Fibroblast of pulmonary artery (primary cell): Measurements from ENCODE around the gene FGF4.

Source experiments
- DNase-seq: peaks from one replicate; pipeline ENCODE4 v3.0.0-alpha.2; 2010; ENCODE audit warnings: low read depth
- H3K4me3 ChIP-seq: replicated peaks from 2 replicates; pipeline ENCODE4 v1.5.1; 2011; ENCODE audit warnings: low read depth, mild to moderate bottlenecking, control low read depth, low read length, moderate library complexity
- TF ChIP-seq, protein P1 (sequence below): IDR thresholded peaks from 2 replicates; pipeline ENCODE4 v1.5.1; 2011; ENCODE audit warnings: mild to moderate bottlenecking, control low read depth, low read length, inconsistent platforms; ENCODE audit errors: missing control alignments

FGF4 gene

DNA sequence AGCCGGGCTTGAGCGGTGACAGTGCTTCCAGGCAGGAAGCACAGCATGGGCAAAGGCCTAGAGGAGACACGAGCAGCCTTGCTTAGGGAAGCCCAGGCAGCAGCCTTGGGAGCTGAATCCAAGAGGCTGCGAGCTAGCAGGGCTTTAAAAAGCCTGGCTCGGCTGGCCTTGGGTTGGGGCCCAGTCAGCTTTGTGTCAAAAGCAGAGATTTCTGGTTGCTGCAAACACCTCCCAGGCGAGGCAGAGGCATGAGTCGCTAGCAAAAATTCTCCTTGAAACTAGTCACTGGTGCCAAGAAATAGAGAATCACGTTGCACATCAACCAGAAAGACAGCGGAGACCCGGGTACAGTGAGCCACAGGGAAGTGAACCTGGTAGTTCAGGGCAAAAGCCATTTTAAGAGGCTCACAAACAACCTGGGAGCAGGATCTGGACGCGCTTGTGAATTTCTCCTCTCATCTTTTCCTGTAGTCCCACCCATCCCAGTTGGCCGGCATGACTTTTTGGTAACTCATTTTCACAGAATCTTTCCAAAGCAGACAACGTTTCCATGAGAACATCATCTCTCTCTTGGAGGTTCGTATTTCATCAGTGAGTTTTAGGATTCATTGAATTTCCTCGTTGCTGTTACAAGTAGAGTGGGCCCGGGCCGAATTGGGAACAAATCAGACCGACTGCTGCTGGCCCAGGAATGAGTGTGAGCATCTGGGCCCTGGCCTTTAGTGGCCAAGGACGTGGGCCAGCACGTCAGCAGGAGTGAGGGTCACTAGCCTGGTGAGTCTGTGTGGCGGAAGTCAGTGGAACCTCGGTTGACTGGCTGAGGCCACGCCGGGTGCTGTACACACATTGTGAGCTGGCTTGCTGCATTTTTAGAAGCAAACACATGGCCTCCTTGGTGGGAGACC, 16.4 kb upstream of the FGF4 start:
- DNase-seq: peak; percentile 13
- TF ChIP-seq, protein P1, sequence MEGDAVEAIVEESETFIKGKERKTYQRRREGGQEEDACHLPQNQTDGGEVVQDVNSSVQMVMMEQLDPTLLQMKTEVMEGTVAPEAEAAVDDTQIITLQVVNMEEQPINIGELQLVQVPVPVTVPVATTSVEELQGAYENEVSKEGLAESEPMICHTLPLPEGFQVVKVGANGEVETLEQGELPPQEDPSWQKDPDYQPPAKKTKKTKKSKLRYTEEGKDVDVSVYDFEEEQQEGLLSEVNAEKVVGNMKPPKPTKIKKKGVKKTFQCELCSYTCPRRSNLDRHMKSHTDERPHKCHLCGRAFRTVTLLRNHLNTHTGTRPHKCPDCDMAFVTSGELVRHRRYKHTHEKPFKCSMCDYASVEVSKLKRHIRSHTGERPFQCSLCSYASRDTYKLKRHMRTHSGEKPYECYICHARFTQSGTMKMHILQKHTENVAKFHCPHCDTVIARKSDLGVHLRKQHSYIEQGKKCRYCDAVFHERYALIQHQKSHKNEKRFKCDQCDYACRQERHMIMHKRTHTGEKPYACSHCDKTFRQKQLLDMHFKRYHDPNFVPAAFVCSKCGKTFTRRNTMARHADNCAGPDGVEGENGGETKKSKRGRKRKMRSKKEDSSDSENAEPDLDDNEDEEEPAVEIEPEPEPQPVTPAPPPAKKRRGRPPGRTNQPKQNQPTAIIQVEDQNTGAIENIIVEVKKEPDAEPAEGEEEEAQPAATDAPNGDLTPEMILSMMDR: no peak

DNA sequence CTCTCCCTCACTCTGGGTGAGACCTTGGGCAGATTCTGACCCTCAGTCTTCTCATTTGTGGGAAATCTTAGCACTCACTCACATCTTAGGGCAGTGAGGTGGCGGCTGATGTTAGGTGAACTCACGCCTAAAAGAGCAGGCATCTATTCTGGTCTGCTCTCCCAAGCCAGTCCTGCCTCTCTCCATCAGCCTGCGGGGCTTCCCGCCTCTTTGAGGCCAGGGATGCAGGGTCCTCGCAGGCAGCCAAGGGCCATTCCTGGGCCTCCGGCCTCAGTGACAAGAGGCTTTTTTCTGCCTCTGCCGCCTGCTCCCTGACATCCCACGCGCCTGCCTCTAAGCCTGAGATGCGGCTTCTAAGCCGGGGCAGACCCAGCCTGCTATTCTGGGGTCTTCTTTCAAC, 13.8 kb upstream of the FGF4 start:
- H3K4me3 ChIP-seq: no peak overlapping the region
- no peak for DNase-seq
- TF ChIP-seq, protein P1: no peak

More for the DNA sequence above, 16.4 kb upstream of the FGF4 start:
- no peak overlapping the region for H3K4me3 ChIP-seq

DNA sequence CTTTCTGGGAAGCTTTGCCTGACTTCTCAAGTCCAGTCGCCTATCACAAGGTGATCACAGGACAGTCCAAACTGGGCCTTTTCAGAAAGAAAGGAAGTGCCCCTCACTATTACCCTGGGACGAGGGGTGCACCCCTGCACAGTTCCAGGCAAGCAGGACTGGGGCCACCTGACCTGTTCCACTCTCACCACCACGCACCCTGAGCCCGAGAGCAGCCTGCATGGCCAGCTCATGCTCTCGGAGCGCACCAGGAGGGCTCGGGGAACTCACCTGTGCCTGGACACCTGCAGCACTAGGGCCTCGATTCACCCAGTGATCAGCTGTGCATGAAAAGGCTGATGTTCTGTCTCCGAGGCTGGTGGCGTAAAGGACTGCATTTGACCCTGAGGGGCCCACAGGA, 12.8 kb upstream of the FGF4 start:
- H3K4me3 ChIP-seq: no peak overlapping the region
- TF ChIP-seq, protein P1: no peak
- DNase-seq: no peak

DNA sequence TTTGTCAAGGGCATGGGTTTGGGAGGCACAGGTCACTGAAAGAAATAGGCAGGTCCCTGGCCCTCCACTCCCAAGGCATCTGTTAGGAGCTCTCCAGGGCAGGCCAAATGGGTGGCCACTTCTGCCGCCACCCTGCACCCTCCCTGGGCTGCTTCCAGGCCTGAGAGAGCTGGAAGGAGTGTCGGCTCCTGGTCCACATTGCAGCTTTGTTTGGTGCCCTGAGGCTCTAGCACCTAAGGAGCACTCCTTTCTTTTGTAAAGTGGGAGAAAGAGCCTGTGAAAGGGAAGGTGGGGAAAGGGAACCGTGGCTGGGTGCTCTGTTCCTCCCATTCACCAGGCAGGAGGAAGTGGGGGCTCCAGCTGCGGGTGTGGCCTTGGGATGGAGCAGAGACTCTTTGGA, 12.3 kb upstream of the FGF4 start:
- no peak overlapping the region for H3K4me3 ChIP-seq
- no peak for DNase-seq
- TF ChIP-seq, protein P1: no peak

DNA sequence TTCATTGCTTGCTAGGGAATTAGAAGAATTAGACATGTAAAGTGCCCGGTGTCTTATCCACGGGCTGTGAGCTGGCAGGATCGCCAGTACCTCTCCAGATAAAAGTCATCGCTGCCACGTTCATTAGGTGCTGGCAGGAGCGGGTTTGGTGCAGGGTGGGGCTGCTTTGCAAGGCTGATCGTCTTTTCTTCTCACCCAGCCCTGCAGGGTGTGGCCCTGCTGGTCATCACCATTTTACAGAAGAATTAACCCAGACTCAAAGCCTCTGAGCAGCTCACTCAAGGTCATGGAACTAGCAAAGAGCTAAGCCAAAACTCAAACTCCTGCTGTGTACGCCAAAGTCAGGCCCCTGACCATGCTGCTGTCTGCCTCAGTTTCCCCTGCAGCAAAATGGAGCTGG, 6.1 kb upstream of the FGF4 start:
- no peak for DNase-seq
- TF ChIP-seq, protein P1: no peak
- H3K4me3 ChIP-seq: no peak overlapping the region

DNA sequence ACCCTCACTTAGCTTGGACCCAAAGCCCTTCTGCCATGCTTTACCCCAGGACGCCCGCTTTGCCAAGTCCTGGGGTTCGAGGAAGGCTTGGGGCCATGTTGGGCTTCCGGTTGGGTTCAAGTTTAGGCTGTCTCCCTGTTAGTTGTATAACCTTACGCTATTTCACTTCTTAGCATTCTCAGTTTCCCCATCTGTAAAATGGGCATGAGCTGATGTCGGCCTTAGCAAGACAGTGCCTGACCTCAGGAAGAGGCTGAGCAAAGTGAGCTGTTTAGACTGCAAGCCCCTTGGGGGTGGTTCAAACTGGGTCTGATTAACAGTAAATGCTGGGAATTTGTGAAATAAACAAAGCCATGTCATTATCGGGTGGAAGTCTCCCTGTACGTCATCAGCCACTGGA, 3.2 kb upstream of the FGF4 start:
- no peak overlapping the region for H3K4me3 ChIP-seq
- TF ChIP-seq, protein P1: no peak
- no peak for DNase-seq
